GM20000 (cell line): ENCODE data around the gene OR10H5.

ENCODE experiments used
- DNase-seq: peaks from one replicate; pipeline ENCODE4 v3.0.0; 2012; ENCODE audit warnings: low spot score
- TF ChIP-seq, protein P1 (sequence below): IDR thresholded peaks from 2 replicates; pipeline ENCODE4 v1.5.1; 2012; ENCODE audit warnings: mild to moderate bottlenecking, control low read depth; ENCODE audit errors: extremely low read depth, missing control alignments

The OR10H5 gene

DNA sequence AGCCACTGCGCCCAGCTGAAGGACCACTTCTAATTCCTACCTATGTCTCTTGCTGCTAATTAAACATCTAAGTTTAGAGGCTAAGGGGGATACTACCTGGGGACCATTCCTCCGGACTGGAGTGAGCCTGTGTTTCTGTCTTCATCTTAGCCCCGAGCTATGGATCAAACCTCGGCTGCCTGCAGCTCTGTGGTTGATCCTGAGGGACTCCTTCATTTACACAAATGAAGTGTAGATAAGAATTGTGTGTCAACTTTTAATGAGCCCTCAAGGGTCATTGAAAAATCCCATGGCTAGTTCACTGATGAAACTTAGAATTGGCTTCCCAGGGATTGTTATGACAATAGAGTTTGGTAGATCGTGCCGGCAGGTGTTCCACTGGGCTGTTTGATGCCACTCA, 59.5 kb downstream of the OR10H5 start:
- TF ChIP-seq, protein P1, sequence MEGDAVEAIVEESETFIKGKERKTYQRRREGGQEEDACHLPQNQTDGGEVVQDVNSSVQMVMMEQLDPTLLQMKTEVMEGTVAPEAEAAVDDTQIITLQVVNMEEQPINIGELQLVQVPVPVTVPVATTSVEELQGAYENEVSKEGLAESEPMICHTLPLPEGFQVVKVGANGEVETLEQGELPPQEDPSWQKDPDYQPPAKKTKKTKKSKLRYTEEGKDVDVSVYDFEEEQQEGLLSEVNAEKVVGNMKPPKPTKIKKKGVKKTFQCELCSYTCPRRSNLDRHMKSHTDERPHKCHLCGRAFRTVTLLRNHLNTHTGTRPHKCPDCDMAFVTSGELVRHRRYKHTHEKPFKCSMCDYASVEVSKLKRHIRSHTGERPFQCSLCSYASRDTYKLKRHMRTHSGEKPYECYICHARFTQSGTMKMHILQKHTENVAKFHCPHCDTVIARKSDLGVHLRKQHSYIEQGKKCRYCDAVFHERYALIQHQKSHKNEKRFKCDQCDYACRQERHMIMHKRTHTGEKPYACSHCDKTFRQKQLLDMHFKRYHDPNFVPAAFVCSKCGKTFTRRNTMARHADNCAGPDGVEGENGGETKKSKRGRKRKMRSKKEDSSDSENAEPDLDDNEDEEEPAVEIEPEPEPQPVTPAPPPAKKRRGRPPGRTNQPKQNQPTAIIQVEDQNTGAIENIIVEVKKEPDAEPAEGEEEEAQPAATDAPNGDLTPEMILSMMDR = no peak
- DNase-seq = no peak

DNA sequence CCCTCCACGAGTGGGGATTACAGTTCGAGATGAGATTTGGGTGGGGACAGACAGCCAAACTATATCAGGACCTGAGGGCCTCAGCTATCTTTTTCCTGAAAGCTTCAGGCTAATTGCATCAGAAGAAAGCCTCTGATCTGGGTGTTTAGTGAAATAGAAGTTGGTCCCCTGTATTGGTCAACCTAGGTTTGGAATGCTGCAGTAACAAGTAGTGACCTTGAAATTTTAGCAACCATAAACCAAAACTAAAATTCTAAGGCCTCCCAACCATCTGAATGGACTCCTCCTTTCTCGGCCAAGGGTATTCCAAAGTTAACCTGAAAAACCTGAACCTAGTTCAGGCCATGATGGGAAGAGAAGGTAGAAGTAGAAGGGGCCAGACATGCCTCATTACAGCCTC, 62.9 kb downstream of the OR10H5 start:
- TF ChIP-seq, protein P1 = no peak
- no peak for DNase-seq
